GM12873 (cell line): ENCODE results near the gene GP2.

Experiments
- CTCF ChIP-seq: IDR thresholded peaks from 2 replicates; pipeline ENCODE4 v1.5.1; 2012; ENCODE audit warnings: low read depth, mild to moderate bottlenecking, moderate library complexity, low read length, control low read depth; ENCODE audit not compliant: insufficient read depth; ENCODE audit errors: missing control alignments

GP2 gene

GRCh38 chr16:20285993-20286499 lies 41.3 kb downstream of the GP2 start:
- no peak for TF ChIP-seq CTCF

GRCh38 chr16:20280259-20280658 lies 47.1 kb downstream of the GP2 start:
- TF ChIP-seq CTCF = no peak

GRCh38 chr16:20271893-20272292 lies 55.4 kb downstream of the GP2 start:
- no peak for TF ChIP-seq CTCF

- TF ChIP-seq CTCF = no peak
These were observed 58.9 kb downstream of the GP2 start for GRCh38 chr16:20268409-20268808.

- TF ChIP-seq CTCF = no peak
These were observed 62.3 kb downstream of the GP2 start for GRCh38 chr16:20265019-20265418.

- TF ChIP-seq CTCF = no peak
These were observed 64.0 kb downstream of the GP2 start for GRCh38 chr16:20263138-20263855.

GRCh38 chr16:20262248-20262647 lies 65.1 kb downstream of the GP2 start:
- TF ChIP-seq CTCF = no peak
